ENCODE data around the gene ANKRD24.
"Not testable (repeated sequence)": the region's sequence is repeated elsewhere in the genome, so short reads cannot be mapped to it uniquely, and the experiment has no call there.

DNA sequence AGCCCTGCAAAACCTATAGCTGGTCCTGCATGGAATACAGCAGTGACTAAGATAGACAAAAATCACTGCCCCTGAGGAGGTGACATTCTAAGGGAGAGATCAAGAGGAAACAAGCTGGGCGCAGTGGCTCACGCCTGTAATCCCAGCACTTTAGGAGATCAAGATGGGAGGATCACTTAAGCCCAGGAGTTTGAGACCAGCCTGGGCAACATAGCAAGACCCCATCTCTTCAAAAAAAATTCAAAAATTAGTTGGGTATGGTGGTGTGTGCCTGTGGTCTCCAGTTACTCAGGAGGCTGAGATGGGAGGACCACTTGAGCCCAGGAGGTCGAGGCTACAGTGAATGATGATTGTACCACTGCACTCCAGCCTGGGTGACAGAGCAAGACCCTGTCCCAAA, 10.0 kb downstream of the ANKRD24 start:
- TF ChIP-seq CTCF (IDR thresholded peaks at IDR 0.05); TCF7L2 (IDR thresholded peaks at IDR 0.05; ENCODE audit: low read depth, low read length); POLR2AphosphoS5 (IDR thresholded peaks at IDR 0.05; ENCODE audit: low read depth, low read length); SIN3A (IDR thresholded peaks at IDR 0.05; ENCODE audit: borderline replicate concordance, insufficient read depth, low read depth, low read length): not testable (repeated sequence)
- TF ChIP-seq, protein P1, sequence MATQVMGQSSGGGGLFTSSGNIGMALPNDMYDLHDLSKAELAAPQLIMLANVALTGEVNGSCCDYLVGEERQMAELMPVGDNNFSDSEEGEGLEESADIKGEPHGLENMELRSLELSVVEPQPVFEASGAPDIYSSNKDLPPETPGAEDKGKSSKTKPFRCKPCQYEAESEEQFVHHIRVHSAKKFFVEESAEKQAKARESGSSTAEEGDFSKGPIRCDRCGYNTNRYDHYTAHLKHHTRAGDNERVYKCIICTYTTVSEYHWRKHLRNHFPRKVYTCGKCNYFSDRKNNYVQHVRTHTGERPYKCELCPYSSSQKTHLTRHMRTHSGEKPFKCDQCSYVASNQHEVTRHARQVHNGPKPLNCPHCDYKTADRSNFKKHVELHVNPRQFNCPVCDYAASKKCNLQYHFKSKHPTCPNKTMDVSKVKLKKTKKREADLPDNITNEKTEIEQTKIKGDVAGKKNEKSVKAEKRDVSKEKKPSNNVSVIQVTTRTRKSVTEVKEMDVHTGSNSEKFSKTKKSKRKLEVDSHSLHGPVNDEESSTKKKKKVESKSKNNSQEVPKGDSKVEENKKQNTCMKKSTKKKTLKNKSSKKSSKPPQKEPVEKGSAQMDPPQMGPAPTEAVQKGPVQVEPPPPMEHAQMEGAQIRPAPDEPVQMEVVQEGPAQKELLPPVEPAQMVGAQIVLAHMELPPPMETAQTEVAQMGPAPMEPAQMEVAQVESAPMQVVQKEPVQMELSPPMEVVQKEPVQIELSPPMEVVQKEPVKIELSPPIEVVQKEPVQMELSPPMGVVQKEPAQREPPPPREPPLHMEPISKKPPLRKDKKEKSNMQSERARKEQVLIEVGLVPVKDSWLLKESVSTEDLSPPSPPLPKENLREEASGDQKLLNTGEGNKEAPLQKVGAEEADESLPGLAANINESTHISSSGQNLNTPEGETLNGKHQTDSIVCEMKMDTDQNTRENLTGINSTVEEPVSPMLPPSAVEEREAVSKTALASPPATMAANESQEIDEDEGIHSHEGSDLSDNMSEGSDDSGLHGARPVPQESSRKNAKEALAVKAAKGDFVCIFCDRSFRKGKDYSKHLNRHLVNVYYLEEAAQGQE (IDR thresholded peaks at IDR 0.05; ENCODE audit: insufficient read depth in 1 of 2, low read depth in 2 of 2, low read length in 1 of 2) = not testable (repeated sequence)
